ENCODE data around the gene NPLOC4.

The NPLOC4 gene

DNA sequence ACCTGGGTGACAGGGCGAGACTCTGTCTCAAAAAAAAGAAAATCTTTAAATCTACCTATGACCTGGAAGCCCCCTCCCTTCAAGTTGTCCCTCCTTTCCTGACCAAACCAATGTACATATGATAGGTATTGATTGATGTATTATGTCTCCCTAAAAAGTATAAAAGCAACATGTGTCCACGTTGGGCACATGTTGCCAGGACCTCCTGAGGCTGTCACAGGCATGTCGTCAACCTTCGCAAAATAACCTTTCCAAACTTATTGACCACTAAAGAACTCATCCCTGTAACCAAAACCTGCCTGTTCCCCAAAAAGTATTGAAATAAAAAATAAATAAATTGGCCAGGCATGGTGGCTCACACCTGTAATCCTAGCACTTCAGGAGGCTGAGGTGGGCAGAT is 25.1 kb upstream of the NPLOC4 start:
- DNase-seq (ENCODE audit: low spot score), result no peak

DNA sequence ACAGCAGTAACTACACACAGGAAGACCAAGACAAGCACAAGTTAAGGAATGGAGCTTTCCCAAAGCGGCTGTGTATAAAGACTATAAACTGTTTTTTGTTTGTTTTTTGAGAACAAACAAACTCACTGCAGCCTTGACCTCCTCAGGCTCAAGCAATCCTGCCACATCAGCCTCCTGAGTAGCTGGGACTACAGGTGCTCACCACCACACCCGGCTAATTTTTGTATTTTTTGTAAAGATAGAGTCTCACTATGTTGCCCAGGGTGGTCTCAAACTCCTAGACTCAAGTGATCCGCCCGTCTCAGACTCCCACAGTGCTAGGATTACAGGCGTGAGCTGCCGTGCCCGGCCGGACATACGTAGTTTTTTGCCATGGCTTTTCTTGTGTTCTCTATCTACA is 23.5 kb upstream of the NPLOC4 start:
- DNase-seq (ENCODE audit: low spot score), result no peak

DNA sequence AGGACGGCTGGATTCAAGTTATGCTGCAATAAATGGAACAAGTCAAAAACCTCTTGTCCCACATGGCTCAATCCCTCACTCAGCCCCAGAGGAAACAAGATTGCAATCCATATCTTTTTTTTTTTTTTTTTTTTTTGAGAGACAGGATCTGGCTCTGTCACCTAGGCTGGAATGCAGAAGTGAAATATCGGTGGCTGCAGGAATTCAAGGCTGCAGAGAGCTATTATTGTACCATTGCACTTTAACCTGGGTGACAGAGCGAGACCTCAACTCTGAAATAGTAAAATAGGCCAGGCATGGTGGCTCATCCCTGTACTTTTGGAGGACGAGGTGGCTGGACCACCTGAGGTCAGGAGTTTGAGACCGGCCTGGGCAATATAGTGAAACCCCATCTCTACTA is 22.1 kb upstream of the NPLOC4 start:
- no peak for DNase-seq (ENCODE audit: low spot score)

DNA sequence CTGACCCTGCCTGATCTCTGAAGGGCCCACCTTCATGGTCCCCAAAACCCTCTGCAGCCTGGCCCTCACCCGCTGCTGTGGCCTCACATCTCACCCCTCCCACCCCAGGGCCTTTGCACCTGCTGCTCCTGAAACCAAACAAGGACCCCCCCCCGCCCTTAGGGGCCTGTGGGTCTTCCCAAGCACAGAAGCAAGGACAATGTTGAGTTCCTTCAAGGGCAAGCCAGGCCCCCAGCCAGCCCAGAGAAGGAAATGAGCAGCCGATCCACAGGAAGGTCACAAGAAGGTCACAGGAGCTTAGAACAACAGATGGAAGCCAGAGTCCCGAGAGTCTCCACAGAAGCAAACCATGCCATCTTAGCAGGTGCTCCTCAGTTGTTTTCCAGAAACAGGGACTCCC is 19.9 kb upstream of the NPLOC4 start:
- DNase-seq (ENCODE audit: low spot score), result peak; percentile 42

DNA sequence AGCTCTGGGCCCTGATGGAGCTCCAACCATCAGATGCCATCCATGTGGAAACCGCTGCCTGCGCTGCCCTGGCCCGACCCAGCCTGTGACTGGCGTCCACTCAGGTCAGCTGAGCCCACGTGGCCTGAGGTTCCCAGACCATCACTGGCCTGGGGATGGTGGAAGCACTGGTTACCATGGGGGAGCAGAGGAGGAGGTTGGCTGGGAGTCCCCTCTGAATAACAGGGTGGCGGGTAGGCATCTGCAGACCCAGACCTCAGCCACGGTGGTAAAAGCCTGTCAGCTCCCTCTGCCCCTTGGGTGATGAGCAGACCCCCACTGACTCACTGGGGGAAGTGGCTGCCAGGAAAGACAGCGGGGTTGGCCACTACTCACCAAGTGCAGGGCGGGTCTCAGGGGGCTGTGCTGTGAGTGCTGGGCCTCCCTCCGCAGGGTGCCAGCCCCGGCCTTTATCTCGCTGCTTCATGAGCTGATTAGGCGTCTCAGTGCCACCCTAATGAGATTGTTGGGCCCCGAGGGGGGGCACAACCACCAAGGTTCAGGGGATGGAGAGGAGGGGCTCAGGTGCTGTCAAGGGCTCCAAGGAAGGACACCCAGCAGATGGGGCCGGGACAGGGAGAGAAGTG is 19.3 kb upstream of the NPLOC4 start, which contains the start of gene PDE6G:
Gene PDE6G (minus strand): TSS at position 425 of the 626 bp plus-strand sequence. CDS start 3,237 bp downstream, outside the sequence.
- no peak for DNase-seq (ENCODE audit: low spot score)

DNA sequence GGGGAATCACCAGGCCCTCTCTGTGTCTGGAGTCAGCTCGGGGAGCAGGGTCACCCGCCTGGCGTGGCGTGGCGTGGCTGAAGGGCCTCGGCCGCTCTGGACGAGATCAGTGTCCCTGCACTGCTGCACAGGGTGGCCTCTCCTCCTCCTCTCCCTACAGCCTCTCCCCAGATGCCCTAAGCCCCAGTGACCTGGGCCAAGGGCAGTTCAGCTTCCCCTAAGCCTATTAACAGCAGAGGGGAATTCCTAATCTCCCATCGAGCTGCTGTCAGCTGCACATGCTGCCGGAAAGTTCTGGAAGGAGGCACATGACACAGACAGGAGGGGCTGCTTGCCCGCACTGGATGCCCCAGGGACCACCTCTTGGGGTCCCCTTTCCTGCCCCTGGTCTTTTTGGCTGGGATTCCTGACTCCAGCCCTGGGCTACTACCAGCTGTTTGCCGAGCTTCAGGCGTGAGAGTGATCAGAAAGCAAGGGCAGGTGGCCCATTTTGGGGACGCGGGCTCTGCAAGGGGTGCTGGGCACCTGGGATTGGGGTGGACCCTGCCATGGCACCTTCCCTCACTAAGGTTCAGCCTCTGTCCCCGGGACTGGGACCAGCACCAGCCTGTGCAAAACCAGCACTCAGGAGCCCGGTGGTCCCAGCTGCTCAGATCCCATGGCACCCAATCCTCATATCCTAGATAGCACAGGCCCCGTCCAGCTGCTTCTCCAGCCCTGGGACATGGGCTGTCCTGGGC is 18.6 kb upstream of the NPLOC4 start:
- DNase-seq (ENCODE audit: low spot score), result no peak

DNA sequence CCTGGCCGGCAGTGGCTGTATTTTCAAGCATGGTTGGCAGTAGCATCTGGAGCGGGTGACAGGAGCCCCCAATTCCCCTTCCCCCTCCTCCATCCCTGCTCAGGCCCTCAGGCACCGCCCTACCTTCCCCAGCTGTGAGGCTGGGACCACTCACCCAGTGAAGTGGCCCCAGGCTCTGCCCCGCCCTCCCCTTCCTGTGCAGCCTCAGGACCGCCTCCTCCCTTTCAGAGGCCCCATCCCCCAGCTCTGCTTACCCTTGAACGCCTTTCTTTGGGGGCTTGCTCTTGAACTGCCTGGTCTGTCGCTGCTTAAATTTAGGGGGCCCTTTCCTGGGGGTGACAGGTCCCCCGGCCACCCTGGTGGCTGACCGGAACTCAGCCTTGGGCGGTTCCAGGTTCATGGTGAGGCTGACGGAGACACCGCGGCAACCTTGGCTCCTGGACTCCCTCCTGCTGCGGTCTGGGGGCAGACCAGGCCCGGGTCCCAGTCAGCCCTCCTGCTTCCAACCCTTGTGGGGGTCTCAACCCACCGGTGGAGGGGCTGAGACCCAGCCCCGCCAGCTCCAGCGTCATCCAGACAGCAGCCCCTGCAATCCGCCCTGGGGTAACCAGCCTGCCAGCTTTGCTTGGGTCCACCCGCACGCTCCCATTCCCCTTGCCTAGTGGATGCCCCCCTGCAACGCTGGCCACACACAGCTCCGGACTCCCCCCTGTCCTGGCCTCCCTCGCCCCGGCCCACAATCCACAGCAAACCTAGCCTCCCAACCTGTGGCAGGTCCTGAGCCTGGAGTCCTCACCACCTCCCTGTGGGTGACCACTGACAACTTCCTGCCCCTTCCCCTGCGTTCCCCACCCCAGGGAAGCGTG is 16.2 kb upstream of the NPLOC4 start:
- DNase-seq (ENCODE audit: low spot score), result no peak

DNA sequence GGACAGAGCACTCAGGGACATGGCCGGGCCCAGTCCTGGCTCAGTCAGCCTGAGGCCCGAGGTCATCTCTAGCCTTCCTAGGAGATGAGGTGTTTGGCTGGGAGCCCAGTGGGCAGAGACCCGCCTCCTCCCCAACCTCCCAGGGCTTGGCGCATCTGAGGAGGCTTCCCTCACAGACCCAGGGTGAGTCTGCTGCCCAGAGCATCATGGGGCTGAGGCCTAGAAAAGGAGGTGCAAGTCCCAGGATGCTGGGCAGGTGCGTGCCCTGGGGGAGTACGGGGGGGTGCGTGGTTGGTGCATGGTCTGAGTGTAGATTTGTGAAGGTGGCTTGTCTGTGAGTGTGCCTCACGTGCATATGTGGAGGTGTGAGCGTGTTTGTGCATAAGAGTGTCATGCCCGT is 14.8 kb upstream of the NPLOC4 start:
- DNase-seq (ENCODE audit: low spot score), result no peak

DNA sequence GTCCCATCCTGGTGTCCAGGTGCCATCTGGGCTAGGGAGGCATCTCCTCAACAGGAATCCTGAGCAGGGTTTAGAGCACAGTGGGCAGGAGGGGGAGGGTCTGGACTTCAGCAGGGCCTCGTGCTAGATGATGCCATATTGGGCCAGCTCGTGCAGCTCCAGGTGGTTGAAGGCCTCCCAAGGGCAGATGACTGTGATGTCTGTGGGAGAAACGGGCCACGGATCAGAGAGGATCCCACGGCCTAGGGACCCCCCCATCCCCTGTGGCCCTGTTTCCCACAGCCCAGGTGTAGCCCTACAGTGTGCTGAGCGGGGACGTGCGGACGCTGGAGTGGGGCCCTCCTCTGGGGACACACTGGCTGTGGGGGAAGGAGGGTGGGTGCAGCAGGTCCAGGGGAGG is 14.0 kb upstream of the NPLOC4 start:
- DNase-seq (ENCODE audit: low spot score), result no peak

DNA sequence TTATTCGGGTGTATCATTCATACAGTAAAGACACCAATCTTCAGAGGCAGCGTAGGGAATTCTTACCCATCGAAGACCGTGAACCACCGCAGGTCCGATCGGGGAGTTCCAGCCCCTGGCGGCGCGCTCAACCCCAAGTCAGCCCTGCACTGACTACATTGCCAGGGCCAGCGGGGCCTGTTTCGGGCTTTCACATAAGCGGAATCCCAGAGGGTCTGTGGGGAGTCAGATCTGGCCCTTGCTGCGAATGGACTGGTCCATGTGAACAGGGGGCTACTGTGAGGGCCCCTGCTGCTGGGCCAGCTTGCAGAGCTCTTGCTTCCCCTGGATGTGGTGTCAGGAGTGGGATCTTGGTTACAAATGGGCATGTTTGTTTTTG is 11.8 kb upstream of the NPLOC4 start:
- DNase-seq (ENCODE audit: low spot score), result no peak

DNA sequence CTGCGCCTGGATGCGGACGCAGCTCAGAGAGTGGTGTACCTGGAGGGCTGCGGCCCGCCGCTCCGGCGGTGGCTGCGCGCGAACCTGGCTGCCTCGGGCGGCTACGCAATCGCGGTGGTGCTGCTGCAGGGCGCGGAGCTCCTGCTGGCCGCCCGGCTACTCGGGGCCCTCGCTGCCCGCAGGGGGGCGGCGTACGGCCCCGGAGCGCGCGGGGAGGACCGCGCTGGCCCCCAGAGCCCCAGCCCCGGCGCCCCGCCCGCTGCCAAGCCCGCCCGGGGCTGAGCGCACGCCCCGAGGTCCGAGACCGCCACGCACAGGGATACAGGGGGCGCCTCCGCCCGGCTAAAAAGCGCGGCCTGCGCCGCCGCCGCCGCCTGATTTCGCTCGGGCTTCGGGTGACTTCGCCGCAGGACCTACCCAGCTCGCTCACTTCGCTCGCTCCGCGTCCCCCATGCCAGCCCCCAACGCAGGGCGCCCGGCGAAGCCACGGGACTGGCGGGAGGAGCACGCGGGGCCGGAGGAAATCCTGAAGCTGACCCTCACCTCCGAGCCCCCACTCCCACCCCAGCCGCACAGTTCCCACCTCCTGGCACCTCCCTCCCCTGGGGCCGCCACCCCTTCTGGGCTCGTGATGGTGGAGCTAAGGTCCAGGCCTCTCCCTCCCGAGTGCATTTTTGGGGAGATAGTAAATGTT is 11.2 kb upstream of the NPLOC4 start:
- DNase-seq (ENCODE audit: low spot score), result no peak

DNA sequence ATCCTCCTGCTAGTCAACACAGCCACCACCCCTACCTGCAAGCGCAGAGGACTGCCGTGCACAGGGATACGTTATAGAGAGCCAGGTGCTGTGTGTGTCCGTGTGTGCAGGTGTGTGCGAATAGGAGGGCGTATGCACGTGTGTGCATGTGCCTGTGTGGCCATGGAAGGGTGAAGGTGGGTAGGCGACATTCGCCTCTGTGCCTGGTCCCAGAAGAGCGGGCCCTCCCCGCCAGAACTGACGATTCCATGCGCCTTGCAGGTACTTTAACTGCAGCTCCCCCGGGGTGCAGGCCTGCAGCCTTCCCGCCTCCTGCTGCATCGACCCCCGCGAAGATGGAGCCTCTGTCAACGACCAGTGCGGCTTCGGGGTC is 10.7 kb upstream of the NPLOC4 start:
- DNase-seq (ENCODE audit: low spot score), result no peak

DNA sequence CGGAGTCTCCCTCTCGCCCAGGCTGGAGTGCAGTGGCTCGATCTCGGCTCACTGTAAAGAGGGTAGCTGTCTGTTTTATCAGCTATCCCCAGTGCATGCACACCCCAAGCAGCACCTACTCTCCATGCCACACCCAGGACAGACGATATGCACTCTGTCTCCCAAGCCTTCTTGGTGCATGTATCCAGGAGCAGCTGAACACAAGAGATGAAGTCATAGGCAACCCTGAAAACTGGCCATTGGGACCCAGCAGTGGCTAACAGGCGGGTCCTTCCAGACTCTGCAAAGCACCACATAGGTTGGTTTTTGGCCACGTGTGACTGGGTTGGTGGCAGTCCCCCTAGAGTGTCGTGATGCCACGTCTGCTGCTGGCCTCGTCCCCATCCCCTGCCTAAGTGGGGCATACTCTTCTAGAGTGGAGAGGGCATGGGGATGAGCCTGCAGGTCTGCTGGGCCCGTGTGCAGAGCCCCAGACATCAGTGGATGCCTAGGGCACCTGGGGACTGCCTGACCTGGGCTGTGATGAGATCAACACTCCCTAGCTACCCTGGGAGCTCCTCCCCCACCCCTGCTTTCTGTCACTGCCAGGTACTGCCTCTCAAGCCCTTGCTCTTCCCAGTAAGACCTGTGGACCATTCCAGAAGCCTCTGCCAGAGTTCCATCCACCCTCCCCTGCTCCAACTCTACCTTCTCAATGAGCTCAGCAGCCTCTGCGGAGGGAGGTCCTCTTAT is 10.1 kb upstream of the NPLOC4 start:
- no peak for DNase-seq (ENCODE audit: low spot score)

DNA sequence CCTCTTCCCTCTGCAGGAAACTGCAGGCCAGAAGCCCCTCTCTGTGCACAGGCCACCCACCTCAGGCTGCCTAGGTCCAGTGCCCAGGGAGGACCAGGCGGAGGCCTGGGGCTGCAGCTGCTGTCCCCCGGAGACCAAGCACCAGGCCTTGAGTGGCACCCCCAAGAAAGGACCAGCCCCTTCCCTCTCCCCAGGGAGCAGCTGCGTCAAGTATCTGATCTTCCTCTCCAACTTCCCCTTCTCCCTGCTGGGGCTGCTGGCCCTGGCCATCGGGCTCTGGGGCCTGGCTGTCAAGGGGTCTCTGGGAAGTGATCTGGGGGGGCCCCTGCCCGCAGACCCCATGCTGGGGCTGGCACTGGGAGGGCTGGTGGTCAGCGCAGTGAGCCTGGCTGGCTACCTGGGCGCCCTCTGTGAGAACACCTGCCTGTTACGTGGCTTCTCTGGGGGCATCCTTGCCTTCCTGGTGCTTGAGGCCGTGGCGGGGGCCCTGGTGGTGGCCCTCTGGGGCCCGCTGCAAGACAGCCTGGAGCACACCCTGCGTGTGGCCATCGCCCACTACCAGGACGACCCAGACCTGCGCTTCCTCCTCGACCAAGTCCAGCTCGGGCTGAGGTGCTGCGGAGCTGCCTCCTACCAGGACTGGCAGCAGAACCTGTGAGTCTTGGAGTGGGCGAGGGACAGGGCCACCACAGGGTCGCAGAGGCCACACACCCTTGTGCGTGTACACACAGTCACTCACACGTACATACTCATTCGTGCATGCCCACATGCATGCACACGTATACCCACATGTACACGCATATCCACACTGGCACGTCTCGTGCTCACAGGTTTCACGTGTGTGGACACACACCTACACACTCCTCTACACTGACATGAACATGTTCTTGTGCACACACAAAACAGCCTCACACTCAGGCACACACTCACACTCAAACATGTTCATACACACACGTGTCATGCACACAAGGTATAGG is 8.4 kb upstream of the NPLOC4 start:
- no peak for DNase-seq (ENCODE audit: low spot score)

DNA sequence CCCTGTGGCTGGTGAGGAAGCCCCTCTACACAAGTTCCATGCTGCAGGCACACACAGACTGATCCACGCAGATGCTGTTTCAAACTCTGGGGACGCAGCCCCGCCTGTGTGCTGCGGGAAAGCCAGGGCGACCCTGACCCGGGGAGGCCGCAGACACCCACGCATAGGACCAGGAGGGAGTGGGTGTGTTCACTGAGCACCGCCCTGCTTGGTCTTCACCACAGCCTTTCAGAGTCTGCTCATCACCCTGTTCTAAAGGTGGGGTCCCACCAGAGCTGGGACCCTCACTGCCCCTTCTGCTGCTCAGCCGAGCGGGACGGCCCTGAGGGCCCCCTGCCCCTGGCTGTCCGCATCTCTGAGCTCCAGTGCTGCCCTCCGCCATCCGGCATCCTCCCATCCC is 7.6 kb upstream of the NPLOC4 start:
- DNase-seq (ENCODE audit: low spot score), result no peak

DNA sequence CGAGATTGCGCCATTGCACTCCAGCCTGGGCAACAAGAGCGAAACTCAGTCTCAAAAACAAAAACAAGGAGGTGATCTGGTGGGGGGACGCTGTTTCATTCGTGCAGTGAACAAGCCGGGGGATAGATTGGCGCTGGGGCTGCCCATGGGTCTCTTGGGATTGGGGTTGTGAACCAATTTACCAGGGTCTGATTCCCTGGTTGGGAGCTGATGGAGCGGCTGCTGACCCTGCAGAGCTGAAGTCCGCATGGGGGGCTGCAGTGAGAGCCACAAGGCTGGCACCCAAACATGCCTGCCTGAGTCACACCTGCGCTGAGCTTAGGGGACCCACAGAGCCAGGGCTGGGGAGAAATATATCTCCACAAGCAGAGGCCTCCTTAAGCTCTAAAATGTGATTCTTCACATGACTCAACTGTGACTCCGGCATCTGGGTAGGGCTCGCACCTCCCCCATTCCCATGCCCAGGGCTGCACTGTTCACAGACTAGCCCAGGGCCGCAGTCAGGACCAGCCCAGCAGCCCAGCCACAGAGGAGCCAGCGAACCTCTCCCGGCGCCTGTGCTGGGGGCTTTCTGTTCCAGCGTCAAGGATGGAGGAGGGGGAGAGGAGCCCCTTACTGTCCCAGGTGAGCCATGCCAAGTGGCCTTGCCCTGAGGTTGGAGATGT is 5.0 kb upstream of the NPLOC4 start:
- peak; percentile 15 for DNase-seq (ENCODE audit: low spot score)

DNA sequence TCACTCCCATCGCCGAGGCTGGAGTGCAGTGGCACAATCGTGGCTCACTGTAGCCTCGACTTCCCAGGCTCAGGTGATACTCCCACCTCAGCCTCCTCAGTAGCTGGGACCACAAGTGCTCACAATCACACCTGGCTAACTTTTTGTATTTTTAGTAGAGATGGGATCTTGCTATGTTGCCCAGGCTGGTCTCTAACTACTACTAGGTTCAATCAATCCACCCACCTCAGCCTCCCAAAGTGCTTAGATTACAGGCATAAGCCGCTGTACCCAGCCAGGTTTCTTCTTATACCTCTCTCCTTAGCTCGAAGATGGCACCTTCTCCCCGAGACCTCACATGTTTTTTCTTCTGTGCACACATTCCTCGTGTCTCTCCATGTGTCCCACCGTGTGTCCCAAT is 3.1 kb upstream of the NPLOC4 start:
- DNase-seq (ENCODE audit: low spot score), result no peak

DNA sequence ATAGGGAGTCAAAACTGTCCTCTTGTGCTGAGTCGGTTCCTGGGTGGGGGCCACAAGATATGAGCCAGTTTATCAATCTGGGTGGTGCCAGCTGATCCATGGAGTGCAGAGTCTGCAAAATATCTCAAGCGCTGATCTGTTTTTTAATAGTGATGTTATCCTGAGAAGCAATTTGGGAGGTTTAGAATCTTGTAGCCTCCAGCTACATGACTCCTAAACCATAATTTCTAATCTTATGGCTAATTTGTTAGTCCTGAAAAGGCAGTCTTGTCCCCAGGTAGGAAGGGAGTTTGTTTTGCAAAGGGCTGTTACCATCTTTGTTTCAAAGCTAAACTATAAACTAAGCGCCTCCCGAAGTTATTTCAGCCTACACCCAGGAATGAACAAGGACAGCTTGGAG is 1.8 kb upstream of the NPLOC4 start:
- DNase-seq (ENCODE audit: low spot score), result no peak

DNA sequence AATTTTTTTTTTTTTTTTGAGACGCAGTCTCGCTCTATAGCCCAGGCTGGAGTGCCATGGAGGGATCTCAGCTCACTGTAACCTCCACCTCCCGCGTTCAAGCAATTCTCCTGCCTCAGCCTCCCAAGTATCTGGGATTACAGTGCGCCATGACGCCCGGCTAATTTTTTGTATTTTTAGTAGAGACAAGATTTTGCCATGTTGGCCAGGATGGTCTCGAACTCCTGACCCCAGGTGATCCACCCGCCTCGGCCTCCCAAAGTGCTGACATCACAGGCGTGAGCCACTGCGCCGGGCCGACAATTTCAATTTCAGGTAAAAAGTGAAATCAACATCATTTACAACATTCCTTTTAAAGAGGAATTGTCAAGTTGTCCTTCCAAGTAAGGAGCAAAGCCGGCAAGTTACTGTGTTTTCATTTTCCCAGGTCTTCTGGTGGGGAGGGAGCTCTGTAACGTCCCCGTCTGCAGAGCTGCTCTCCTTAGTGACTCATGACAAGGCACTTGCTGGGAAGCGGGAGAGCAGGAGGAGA is 873 bp downstream of the NPLOC4 start:
- DNase-seq (ENCODE audit: low spot score), result no peak

DNA sequence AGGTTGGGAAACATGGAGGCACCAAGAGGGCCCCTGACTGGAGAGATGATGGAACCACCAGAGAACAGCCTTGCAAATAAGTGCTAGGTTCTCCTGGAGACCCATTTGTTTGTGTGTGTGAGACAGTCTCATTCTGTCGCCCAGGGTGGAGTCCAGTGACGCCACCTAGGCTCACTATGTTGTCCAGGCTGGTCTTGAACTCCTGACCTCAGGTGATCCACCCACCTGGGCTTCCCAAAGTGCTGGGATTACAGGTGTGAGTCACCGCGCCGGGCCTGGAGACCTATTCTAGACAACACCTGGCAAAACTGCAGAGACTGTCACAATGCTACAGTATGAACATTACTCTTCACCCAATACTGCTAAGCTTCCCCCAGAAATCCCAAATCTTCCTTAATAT is 1.5 kb downstream of the NPLOC4 start:
- no peak for DNase-seq (ENCODE audit: low spot score)

Data from kidney capillary endothelial cell (primary cell).